Measurements from ENCODE around the gene TAGLN3.

Gene TAGLN3

DNA sequence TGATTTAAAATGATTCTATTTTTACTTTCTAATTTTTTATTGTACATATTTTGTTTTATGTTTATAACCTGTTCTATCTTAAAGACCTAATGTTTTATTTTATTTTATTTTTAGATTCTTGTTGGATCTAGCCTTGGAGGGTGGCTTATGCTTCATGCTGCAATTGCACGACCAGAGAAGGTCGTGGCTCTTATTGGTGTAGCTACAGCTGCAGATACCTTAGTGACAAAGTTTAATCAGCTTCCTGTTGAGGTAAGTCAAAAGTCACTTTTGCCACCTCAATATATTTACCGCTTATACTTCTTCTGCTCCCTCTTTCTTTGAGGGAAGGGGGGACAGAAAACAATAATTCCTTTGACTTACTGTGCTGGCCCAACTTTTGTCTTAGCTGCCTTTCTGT lies 11.9 kb upstream of the TAGLN3 start:
- Mint-ChIP-seq H3K4me3 (no peak overlapping the region), H3K4me1 (peaks cover 41% of the 10 kb centered on the region), H3K27ac (no peak overlapping the region), H3K27me3 (no peaks in the 10 kb centered on the region), H3K9me3 (no peaks in the 10 kb centered on the region), H3K36me3 (peaks cover 50% of the 10 kb centered on the region)
- CTCF ChIA-PET = interaction anchor here (1.0 to 5.8 kb wide), 3 partner anchors 10 to 57 kb away, joined by 4 to 137 read pairs (median 9); no protein-coding TSS in a partner anchor
- DNase-seq = no peak

GRCh38 chr3:111989061-111989678 lies 9.6 kb upstream of the TAGLN3 start:
- H3K9me3 Mint-ChIP-seq = no peaks in the 10 kb centered on the region
- peaks cover 23% of the 10 kb centered on the region for H3K4me1 Mint-ChIP-seq
- no peak for DNase-seq
- no peaks in the 10 kb centered on the region for H3K27me3 Mint-ChIP-seq
- CTCF ChIA-PET = interaction anchor here (0.6 to 5.8 kb wide), 19 partner anchors 10 to 389 kb away, joined by 3 to 137 read pairs (median 4); partner anchors contain the start of genes ABHD10 and TAGLN3
- no peak overlapping the region for H3K4me3 Mint-ChIP-seq
- no peak overlapping the region for H3K27ac Mint-ChIP-seq
- peaks cover 47% of the 10 kb centered on the region for H3K36me3 Mint-ChIP-seq

DNA sequence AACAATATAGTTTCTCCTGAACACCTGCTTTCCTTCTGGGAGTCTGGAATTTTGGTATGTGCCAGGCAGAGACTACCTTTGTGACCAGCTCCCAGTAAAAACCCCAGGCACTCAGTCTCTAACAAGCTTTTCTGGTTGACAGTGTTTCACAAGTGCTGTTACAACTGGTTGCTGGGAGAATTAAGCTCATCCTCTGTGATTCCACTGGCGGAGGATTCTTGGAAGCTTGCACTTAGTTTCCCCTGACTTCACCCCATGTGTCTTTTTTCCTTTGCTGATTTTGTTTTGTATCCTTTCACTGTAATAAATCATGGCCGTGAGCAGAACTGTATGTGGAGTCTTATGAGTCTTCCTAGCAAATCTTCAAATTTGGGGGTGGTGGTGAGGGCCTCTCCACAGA lies 5.7 kb upstream of the TAGLN3 start:
- H3K27me3 Mint-ChIP-seq = no peaks in the 10 kb centered on the region
- no peaks in the 10 kb centered on the region for H3K9me3 Mint-ChIP-seq
- CTCF ChIA-PET = interaction anchor here (1.5 to 2.9 kb wide), 4 partner anchors 8 to 21 kb away, joined by 4 to 21 read pairs (median 4); no protein-coding TSS in a partner anchor
- H3K36me3 Mint-ChIP-seq = peaks cover 21% of the 10 kb centered on the region
- DNase-seq = no peak
- H3K4me3 Mint-ChIP-seq = no peak overlapping the region
- peaks cover 3% of the 10 kb centered on the region for H3K4me1 Mint-ChIP-seq
- H3K27ac Mint-ChIP-seq = no peak overlapping the region

GRCh38 chr3:111999484-112000324 lies 982 bp downstream of the TAGLN3 start:
- Mint-ChIP-seq H3K4me3 (no peak overlapping the region), H3K4me1 (peaks cover 31% of the 10 kb centered on the region), H3K27ac (no peak overlapping the region), H3K36me3 (peaks cover 1% of the 10 kb centered on the region), H3K27me3 (peaks cover 14% of the 10 kb centered on the region), H3K9me3 (no peaks in the 10 kb centered on the region)
- no peak for DNase-seq
- CTCF ChIA-PET = interaction anchor here (1.5 to 6.9 kb wide), 4 partner anchors 8 to 43 kb away, joined by 4 to 55 read pairs (median 26); no protein-coding TSS in a partner anchor

DNA sequence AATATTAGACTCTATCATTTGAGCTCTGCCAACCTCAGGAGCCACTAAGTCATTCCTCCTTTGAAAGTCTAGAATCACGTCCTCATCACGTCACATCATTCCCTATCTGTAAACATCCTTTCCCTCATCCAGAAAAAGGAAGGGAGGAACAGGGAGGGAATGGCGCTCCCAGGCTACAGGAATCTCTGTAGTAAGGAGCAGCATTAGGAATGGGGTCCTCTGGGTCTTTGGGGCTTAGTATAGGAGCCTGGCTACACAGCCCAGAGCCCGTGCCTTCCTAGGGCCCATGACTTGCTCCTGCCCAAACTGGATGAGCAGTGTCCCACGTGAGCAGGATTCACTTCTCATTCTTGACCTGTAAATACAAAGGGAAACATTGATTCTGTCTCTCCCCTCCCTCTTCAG lies 1.6 kb downstream of the TAGLN3 start:
- peaks cover 31% of the 10 kb centered on the region for H3K4me1 Mint-ChIP-seq

GRCh38 chr3:112000966-112001365 lies 2.2 kb downstream of the TAGLN3 start:
- H3K4me3 Mint-ChIP-seq = no peak overlapping the region
- H3K4me1 Mint-ChIP-seq = peaks cover 31% of the 10 kb centered on the region
- H3K9me3 Mint-ChIP-seq = no peaks in the 10 kb centered on the region
- H3K27ac Mint-ChIP-seq = no peak overlapping the region
- no peaks in the 10 kb centered on the region for H3K36me3 Mint-ChIP-seq
- peaks cover 14% of the 10 kb centered on the region for H3K27me3 Mint-ChIP-seq
- CTCF ChIA-PET = interaction anchor here (1.8 to 6.9 kb wide), 3 partner anchors 9 to 12 kb away, joined by 4 to 55 read pairs (median 47); no protein-coding TSS in a partner anchor
- DNase-seq = no peak

More for the DNA sequence above, 1.6 kb downstream of the TAGLN3 start:
- no peak overlapping the region for H3K4me3 Mint-ChIP-seq
- no peak for DNase-seq
- no peaks in the 10 kb centered on the region for H3K36me3 Mint-ChIP-seq
- no peaks in the 10 kb centered on the region for H3K9me3 Mint-ChIP-seq
- CTCF ChIA-PET = interaction anchor here (1.8 to 6.9 kb wide), 3 partner anchors 8 to 13 kb away, joined by 4 to 55 read pairs (median 47); no protein-coding TSS in a partner anchor
- H3K27me3 Mint-ChIP-seq = peaks cover 14% of the 10 kb centered on the region
- no peak overlapping the region for H3K27ac Mint-ChIP-seq

DNA sequence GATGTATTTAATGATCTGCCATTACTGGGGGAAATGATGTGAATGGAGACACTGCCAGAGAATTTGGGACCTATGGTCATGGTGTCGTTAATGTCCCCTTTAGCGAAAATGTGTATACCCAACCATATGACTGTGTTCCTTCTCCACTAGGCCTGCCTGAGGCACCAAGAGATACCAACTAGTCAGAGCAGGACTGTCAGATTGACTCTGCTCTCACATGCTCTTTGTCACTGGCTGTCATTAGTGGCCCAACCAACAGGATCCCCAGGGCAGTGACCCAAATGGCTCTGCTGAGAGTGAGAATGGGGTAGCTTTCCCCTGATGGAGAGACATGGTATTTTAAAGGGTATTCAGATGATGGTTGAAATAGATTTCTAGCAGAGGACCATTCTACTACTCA lies 2.8 kb downstream of the TAGLN3 start:
- Mint-ChIP-seq H3K4me1 (peaks cover 31% of the 10 kb centered on the region), H3K36me3 (no peaks in the 10 kb centered on the region), H3K9me3 (no peaks in the 10 kb centered on the region), H3K4me3 (no peak overlapping the region), H3K27ac (no peak overlapping the region), H3K27me3 (peaks cover 14% of the 10 kb centered on the region)
- DNase-seq = no peak
- CTCF ChIA-PET = interaction anchor here (1.1 to 6.9 kb wide), 6 partner anchors 8 to 22 kb away, joined by 3 to 55 read pairs (median 4); partner anchors contain the start of gene ABHD10

- no peaks in the 10 kb centered on the region for H3K9me3 Mint-ChIP-seq
- H3K27ac Mint-ChIP-seq = no peak overlapping the region
- H3K4me3 Mint-ChIP-seq = no peak overlapping the region
- DNase-seq = no peak
- peaks cover 14% of the 10 kb centered on the region for H3K27me3 Mint-ChIP-seq
- H3K4me1 Mint-ChIP-seq = peaks cover 31% of the 10 kb centered on the region
- CTCF ChIA-PET = interaction anchor here (0.9 to 6.9 kb wide), 8 partner anchors 8 to 333 kb away, joined by 3 to 55 read pairs (median 4); partner anchors contain the start of gene ABHD10
- H3K36me3 Mint-ChIP-seq = no peaks in the 10 kb centered on the region
These were observed 3.6 kb downstream of the TAGLN3 start for GRCh38 chr3:112002096-112002971.

DNA sequence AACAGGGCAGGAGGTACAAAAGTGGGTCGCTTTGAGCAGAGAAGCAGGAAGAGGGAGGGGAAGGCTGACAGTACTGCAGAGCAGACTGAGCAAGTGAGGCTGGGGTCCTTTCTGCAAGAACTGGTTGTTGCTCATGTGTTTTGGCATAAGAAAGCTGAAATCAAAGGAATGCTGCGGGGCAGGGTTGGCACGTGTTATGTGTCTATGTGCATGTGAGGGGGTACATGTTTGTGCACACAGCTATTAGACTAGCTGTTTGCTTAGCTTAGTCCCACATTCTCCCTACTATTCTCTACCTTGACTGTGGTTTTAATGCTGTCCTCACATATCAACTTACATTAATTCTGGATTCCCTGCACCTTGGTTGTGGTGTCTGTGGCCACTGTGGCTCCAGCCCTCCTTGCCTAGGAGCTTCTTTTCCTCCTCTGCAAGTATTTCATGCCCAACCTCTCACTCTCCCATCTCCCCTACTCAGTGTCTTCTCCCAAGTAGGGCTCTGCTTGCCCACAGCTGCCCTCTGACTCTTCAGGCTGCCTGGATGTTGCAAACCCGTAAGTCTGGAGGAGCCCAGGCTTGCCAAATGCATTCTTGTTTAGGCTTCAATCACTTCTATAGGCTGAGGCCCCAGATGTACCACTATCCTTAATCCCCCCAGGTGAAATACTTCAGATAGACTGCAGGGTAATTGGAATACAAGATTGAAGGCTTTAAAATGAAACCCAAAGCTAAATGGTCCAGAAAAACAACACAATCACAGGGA lies 4.8 kb downstream of the TAGLN3 start:
- H3K36me3 Mint-ChIP-seq = no peaks in the 10 kb centered on the region
- no peak overlapping the region for H3K27ac Mint-ChIP-seq
- peaks cover 29% of the 10 kb centered on the region for H3K4me1 Mint-ChIP-seq
- CTCF ChIA-PET = interaction anchor here (0.7 to 6.9 kb wide), 9 partner anchors 9 to 334 kb away, joined by 3 to 55 read pairs (median 5); no protein-coding TSS in a partner anchor
- DNase-seq = no peak
- H3K9me3 Mint-ChIP-seq = no peaks in the 10 kb centered on the region
- H3K4me3 Mint-ChIP-seq = no peak overlapping the region
- peaks cover 12% of the 10 kb centered on the region for H3K27me3 Mint-ChIP-seq

- peaks cover 23% of the 10 kb centered on the region for H3K4me1 Mint-ChIP-seq
- peaks cover 5% of the 10 kb centered on the region for H3K27me3 Mint-ChIP-seq
- no peak for DNase-seq
- no peak overlapping the region for H3K27ac Mint-ChIP-seq
- H3K4me3 Mint-ChIP-seq = no peak overlapping the region
- CTCF ChIA-PET = interaction anchor here (1.0 to 2.3 kb wide), 5 partner anchors 9 to 335 kb away, joined by 4 to 7 read pairs (median 6); no protein-coding TSS in a partner anchor
- H3K36me3 Mint-ChIP-seq = no peaks in the 10 kb centered on the region
- no peaks in the 10 kb centered on the region for H3K9me3 Mint-ChIP-seq
These were observed 5.5 kb downstream of the TAGLN3 start for GRCh38 chr3:112004187-112004586.

GRCh38 chr3:112004669-112005068 lies 5.9 kb downstream of the TAGLN3 start:
- Mint-ChIP-seq H3K4me1 (peaks cover 20% of the 10 kb centered on the region), H3K36me3 (no peaks in the 10 kb centered on the region), H3K9me3 (no peaks in the 10 kb centered on the region), H3K27ac (no peak overlapping the region), H3K27me3 (no peaks in the 10 kb centered on the region), H3K4me3 (no peak overlapping the region)
- CTCF ChIA-PET = interaction anchor here (1.0 to 1.1 kb wide), 3 partner anchors 8 to 15 kb away, joined by 4 to 6 read pairs (median 6); no protein-coding TSS in a partner anchor
- no peak for DNase-seq

GRCh38 chr3:112005091-112005672 lies 6.5 kb downstream of the TAGLN3 start:
- H3K36me3 Mint-ChIP-seq = no peaks in the 10 kb centered on the region
- CTCF ChIA-PET = interaction anchor here (1.0 kb wide), 1 partner anchor 16 kb away, joined by 6 read pairs; no protein-coding TSS in a partner anchor
- H3K9me3 Mint-ChIP-seq = no peaks in the 10 kb centered on the region
- no peak for DNase-seq
- H3K4me3 Mint-ChIP-seq = no peak overlapping the region
- no peaks in the 10 kb centered on the region for H3K27me3 Mint-ChIP-seq
- no peak overlapping the region for H3K27ac Mint-ChIP-seq
- H3K4me1 Mint-ChIP-seq = peaks cover 18% of the 10 kb centered on the region

All from activated naive CD4-positive, alpha-beta T cell treated with anti-CD3 and anti-CD28 coated beads, Interleukin-2, amount 10 ng/mL, durations not matched to agents 7 days and 5 days (primary cell).